Non-pigmented ciliary epithelial cell (primary cell): ENCODE results near the gene TMEM52B.
"Not testable (repeated sequence)": the region's sequence is repeated elsewhere in the genome, so short reads cannot be mapped to it uniquely, and the experiment has no call there.

Experiments used
- DNase-seq: peaks from one replicate; pipeline ENCODE4 v3.0.0-alpha.2; 2010; ENCODE audit warnings: low read depth

The TMEM52B gene

GRCh38 chr12:10211940-10212738, 33.3 kb downstream of the TMEM52B start:
- peak; percentile 99 for DNase-seq

- peak; percentile 34 for DNase-seq
Observed at GRCh38 chr12:10212739-10213131, 33.9 kb downstream of the TMEM52B start, which contains the start of gene GABARAPL1. TSS of gene GABARAPL1 (plus strand) at chr12:10212877. CDS start at chr12:10213130, 253 bp downstream.

- peak; percentile 82 for DNase-seq
Observed at GRCh38 chr12:10213168-10214135, 34.6 kb downstream of the TMEM52B start.

- peak; percentile 73 for DNase-seq
Observed at GRCh38 chr12:10214136-10214894, 35.5 kb downstream of the TMEM52B start.

GRCh38 chr12:10214895-10215267, 36.0 kb downstream of the TMEM52B start:
- no peak for DNase-seq

- DNase-seq: no peak
Observed at GRCh38 chr12:10215436-10215835, 36.6 kb downstream of the TMEM52B start.

- DNase-seq: not testable (repeated sequence)
Observed at GRCh38 chr12:10215946-10216345, 37.1 kb downstream of the TMEM52B start.

GRCh38 chr12:10218021-10218420, 39.2 kb downstream of the TMEM52B start:
- DNase-seq: no peak

- DNase-seq: peak; percentile 20
Observed at GRCh38 chr12:10220398-10221077, 41.7 kb downstream of the TMEM52B start.

- DNase-seq: no peak
Observed at GRCh38 chr12:10221846-10222245, 43.0 kb downstream of the TMEM52B start.

- no peak for DNase-seq
Observed at GRCh38 chr12:10223208-10223607, 44.4 kb downstream of the TMEM52B start.

- DNase-seq: not testable (repeated sequence)
Observed at GRCh38 chr12:10225426-10225825, 46.6 kb downstream of the TMEM52B start.

GRCh38 chr12:10226086-10226485, 47.3 kb downstream of the TMEM52B start:
- DNase-seq: no peak

- no peak for DNase-seq
Observed at GRCh38 chr12:10226731-10227130, 47.9 kb downstream of the TMEM52B start.

- no peak for DNase-seq
Observed at GRCh38 chr12:10227648-10228047, 48.8 kb downstream of the TMEM52B start.

- DNase-seq: no peak
Observed at GRCh38 chr12:10234562-10234961, 55.7 kb downstream of the TMEM52B start.

- no peak for DNase-seq
Observed at GRCh38 chr12:10235761-10236631, 57.2 kb downstream of the TMEM52B start.

GRCh38 chr12:10236720-10237119, 57.9 kb downstream of the TMEM52B start:
- DNase-seq: no peak

GRCh38 chr12:10238526-10238925, 59.7 kb downstream of the TMEM52B start:
- no peak for DNase-seq

- DNase-seq: no peak
Observed at GRCh38 chr12:10241290-10241689, 62.5 kb downstream of the TMEM52B start.
